Fibroblast of skin of left quadriceps (primary cell): ENCODE measurements around the gene B3GNT3.

Experiments used
- DNase-seq, 2 experiments: peaks; one replicate each; pipeline ENCODE4 v3.0.0-alpha.2; 2013; ENCODE audit warnings: low read depth in 2 of 2

B3GNT3 gene

DNA sequence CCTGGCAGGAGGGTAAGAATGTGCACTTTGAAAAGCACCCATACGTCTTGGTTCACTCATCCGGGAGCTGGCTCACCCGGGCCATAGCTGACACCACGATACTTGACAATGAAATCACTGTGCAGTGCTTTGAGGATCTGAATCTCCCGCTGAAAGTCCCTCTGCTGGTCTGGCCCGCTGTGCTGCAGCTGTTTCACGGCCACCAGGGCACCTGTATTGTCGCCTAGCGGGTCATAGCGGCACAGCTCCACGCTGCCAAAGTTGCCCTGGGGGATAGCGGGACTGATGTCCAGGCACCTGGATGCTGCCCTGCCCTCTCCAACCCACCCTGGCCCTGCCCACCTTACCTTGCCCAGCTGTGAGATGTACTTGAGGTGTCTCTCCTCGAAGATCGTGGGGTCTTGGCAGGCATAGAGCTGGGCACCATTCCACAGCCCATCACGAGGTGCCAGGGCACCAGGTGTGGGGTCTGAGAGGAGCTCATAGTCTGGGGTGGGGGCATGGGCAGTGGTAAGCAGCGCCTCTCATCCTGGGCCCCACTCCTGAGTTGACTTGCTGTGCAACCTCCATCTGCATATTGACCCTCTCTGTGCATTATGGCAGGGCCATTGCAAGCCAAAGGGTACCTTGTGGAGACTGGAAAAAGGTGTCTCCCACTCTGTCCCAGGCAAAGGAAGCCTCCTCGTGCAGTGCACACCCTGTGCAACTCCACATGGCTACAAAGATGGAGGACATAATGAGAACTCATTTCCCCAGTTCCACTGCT lies 37.7 kb downstream of the B3GNT3 start:
- DNase-seq, result no peak

DNA sequence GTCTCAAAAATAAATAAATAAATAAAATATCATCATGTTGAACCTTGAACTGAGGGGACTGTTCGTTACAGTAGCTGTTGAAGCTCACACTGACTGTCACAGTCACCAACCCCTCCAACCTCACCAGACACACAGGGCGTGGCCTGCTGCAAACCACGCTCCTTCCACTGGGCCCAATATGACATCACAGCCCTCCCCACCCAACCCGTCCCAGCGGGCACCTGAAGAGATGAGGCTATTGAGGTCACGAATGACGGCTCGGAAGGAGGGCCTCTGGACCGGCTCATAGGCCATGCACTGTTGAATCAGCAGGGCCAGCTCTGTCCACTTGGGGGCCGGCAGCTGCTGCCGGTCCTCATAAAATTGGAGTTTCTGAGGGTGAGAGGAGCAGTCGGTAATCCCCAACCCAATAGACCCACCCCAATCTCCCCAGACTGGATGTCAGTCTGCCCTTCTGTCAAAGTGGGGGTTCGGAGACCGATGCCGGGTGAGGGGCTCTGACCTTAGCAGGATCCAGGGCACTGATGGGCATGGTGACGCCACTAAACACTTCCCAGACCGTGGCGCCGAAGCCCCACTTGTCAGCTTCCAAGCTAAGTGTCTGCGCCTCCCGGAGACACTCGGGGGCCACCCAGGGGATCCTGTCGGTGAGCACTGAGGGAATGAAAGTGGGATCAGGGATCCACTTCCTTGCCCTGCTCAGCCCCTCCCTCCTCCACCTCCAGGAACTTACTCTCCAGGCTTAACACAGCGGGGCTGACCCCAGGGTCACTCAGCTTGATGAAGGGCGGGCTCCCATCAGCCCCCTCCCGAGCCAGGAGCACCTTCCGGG lies 39.6 kb downstream of the B3GNT3 start:
- DNase-seq, result no peak

DNA sequence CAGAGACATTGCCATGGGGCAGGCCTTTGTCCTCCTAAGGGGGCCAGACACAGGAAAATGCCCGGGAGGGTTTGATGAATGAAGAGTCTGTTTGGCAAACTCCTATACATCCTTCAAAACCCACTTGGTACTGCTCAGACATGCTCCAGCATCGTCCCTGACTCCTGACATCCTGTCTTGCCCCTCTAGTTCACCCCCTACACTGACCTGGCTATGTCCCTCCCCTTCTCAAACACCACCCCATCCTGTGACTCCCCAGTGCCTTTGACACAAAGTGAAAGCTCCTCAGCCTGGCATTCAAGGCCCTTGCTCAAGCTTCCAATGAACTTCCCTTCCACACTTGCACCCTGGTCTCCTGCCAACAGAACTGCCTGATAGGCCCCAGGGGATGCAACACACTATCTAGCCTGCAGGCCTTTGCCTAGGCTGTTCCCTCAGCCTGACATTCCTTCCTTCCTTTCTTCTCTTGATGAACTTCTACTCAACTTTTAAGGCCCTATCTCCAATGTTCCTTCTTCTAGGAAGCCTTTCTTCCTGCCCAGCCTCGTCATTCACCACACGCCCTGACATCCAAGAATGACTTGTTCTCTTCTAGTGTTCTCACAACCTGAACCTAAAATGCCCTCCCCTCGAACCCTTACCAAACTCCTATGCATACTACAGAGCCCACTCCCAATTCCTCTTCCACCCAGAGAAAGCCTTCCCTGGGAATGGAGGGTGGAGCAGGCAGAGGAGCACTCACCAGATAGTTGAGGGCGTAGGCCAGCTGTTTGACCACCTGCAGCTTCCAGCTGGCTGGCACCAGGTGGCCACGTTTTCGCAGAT lies 40.5 kb downstream of the B3GNT3 start:
- DNase-seq, result no peak

DNA sequence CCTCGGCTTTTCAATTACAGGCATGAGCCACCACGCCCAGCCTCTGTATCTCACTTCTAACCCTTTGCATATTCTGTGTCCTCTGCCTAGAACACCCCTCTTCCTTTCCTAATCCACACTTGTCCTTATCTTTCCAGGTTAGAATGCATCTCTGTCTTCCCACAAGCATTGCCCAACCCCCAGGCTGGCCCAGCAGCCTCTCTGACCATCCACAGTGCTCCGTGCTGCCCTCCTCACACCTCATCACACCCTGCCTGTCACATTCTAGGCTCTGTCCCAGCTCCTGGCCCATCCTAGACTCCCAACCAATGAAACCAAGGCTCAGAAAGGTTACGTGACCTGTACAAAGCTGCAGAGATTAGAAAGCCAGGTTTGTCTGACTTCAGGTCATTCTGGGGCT lies 41.6 kb downstream of the B3GNT3 start:
- no peak for DNase-seq

DNA sequence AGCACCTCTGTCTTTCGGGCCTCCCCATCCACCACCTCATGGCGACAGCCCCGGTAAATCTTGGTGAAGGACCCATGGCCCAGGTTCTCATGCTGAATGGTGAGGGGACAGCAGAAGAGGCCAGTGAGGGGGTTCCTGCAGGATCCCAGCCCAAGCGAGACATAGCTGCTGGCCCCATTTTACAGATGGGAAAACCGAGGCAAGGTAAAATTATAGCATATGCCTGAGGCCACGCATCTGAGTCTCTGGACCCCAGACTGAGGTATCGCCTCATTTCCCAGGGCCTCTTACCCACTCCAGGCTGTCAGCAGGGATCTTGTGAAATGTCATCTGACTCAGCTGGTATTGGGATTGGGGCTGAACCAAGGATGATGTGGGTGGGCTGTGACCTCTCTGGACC lies 43.0 kb downstream of the B3GNT3 start:
- DNase-seq, result no peak

DNA sequence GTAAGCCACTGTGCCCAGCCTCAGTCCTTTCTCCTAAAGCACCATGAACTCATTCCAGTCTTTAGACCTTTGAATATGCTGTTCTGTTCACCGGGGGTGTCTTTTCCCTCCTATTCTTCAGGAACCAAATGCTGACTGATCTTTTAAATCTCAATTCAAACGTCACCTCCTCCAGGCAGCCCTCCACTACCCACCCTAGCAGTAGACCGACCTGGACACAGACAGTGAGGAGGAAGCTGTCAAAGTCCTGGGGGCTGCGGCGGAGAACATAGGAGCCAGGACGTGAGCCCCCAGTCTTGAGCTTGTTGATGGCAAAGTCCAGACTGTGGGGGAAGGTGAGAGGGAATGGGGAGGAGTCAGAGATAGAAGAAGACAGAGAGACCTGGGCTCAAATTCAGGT lies 45.1 kb downstream of the B3GNT3 start:
- no peak for DNase-seq

DNA sequence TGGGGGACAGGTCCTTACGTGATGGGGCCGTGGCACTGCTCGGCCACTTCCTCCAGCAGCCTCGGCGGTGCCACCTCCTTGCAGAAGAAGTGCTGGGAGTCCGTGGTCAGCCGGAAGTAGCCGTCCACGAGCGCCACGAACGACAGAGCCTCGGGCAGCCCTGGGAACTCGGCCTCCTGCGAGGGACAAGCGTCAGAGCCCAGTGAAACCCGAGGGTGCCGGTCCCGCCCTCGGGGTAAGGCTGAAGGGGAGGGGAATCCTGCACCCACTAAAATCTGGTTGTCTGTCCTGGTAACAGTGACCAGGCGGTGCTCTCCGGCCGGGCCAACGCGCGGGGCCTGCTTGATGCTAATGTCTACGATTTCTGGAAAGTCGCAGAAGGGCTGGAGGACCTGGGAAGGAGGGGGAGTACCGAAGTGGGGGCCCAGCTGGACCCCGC lies 46.5 kb downstream of the B3GNT3 start:
- DNase-seq, result no peak

DNA sequence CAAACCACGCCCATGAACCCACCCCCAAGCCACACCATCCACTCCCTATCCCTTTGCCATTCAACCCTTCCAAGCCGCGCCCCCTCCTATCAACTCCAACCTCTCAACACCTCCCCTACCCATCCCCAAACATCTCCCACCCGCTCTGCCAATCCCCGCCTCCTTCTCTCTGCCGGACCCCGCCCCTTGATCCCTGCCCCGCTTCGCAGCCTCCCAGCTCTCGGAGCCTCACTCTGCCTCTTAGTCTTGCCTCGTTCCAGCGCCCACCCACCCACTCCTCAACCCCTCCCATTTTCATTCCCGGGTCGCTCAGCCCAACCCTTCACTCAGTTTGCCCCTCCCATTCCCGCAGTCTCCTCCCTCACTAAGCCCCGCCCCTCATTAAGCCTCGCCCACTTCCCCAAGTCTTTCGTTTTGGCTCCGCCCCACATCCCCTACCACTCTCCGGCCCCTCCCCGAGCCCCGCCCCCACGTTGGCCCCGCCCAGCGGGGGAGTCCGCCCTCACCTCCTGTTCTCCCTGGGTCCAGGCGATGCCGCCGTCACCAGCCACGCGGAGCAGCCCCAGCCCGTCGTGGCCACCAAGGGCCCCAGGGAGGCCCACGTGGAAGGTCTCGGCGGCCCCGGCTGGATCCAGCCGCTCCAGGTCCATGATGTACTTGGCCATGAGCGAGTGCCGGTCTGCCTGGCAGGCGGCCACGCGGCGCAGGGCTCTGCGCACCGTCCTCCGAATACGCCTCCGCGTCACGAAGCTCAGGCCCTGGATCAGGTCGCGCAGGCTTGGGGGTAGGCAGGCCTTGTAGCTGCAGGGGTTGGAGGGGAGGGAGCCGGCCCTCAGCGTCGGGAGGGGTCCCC lies 47.1 kb downstream of the B3GNT3 start:
- peak; percentile 67 to 68 for DNase-seq

DNA sequence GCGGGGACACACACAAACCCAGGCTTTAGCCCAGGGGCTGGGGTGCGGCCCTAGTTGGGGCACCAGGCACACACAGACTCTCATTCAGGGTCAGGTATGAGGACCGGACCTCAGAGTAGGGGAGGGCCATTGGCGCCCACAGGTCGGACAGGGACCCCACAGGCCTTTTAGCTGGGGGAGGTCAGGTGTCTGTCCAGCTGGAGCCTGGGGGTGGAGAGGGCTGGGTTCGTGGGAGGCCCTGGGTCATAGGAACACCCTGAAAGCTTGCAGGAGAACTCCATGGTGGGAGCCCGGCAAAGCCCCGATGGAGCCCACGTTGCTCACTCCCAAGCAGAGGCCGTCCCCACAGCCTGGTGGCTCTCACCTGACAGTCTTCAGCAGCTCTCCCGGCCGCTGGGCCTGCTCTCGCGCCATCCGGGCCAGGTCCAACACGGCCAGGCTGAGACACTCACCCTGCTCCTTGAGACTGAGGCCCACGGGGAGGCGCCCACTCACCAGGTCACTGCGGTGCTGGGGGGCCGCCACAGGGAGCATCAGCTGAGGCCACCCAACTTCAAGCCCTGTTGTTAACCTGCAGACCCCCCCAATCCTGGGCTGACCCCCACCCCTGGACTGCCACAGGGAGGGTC lies 47.8 kb downstream of the B3GNT3 start:
- DNase-seq, result no peak

DNA sequence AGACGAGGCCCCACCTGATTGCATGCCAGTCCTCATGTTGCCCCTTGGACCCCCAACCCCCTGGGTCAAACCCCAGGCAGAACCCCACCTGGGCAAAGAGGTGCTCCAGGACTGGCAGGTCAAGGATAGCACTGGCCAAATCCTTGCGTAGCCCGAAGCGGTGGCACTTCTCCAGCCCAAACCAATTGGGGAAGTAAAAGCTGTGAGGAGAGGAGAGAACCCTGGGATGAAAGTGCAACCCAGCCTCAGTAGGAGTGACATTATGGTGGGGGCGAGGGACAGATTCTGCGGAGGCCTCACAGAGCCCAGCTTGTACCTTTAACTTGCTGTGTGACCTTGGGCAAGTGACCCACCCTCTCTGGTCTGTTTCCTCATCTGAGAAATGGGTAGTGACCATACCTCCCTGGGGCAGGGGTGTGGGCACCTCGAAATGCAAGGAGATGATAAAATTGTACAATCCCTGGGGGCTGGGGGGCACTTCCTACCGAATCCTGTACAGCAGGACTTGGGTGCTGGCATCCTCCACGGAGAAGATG lies 48.4 kb downstream of the B3GNT3 start:
- no peak for DNase-seq

DNA sequence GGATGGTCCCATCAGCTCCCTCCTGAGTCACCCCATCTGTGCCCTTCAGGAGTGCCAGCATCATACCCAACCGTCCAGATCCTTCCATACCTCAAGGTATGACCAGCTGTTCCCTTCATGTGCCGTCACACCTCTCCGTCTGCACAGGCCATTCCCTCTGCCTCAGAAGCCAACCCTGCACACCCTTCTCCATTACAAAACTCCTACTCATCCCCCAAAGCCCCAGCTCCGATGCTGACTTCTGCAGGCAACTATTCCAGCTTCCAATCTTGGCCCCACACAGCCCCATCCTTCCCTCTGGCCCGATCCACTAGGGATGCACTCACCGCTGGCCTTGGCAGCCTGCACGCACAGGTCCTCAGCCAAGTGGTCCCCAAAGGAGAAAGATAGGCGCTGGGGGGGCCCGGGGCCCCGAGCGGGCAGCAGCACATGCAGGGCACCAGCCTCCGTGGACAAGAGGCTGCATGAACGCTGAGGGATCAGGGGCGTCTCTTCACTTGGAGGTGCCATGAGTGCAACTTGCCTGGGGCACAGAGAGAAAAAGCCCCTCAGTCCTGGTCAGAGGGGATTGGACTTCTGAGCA lies 49.1 kb downstream of the B3GNT3 start:
- DNase-seq, result no peak

DNA sequence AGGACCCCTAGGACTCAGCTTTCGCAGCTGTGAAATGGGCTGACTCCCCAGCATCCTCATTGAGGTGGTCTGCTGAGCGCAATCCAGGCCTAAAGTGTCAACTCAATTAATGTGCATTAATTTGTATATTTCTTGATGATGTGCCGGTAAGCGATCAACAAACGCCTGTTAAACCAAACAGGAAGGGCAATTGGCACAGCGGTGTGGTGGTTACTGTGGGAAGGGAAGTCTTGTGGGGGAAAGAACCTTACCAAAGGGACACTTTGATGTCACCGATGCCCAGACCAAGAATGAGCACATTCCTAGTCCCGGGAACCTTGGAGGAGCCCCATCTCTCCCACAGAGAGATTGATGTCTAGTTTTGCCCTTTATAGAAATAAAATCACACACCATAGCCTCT lies 51.2 kb downstream of the B3GNT3 start:
- DNase-seq, result no peak

DNA sequence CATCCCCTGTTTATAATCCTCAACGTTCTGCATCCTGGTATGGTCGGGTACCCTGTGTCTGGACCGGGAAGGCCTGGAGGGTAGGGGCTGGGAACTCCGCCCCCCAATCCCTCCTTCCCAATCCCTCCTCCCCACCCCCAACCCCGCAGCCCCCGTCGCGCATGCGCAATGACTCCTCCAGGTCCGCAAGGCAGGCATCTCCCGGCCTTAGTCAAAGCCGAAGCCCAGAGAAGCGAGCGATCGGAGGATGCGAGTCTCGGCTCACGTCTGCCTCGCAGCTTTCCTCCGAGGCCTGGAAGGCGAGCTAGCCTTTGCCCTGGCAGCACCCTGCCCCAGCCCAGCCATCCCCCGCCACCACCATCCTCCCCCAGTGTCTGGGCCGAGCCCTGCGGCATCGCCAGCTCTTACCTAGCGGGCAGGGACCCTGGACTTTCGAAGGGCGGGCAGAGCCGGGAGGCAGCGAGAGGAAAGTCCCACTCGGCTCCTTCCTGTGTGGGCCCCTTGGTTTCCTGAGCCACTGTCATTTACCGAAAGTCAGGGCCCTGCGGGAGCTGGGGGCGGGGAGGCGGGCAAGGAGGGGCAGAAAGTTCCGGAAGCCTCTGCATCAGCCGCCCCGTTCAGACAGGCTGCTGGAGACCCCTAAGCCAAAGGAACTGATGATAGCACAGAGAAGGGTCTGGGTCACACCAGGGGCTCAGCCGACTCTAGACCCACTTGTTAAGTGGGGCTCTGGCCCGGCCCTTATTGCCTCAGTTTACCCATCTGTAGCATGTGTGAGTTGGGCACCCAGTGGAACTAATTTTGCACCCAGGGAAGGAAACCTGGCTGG lies 52.8 kb downstream of the B3GNT3 start, which contains the start of gene JAK3:
Gene JAK3, minus strand, starts transcription at position 445 of the 829 bp plus-strand sequence. CDS start 3,565 bp downstream, outside the sequence.
- peak; percentile 64 to 67 for DNase-seq

DNA sequence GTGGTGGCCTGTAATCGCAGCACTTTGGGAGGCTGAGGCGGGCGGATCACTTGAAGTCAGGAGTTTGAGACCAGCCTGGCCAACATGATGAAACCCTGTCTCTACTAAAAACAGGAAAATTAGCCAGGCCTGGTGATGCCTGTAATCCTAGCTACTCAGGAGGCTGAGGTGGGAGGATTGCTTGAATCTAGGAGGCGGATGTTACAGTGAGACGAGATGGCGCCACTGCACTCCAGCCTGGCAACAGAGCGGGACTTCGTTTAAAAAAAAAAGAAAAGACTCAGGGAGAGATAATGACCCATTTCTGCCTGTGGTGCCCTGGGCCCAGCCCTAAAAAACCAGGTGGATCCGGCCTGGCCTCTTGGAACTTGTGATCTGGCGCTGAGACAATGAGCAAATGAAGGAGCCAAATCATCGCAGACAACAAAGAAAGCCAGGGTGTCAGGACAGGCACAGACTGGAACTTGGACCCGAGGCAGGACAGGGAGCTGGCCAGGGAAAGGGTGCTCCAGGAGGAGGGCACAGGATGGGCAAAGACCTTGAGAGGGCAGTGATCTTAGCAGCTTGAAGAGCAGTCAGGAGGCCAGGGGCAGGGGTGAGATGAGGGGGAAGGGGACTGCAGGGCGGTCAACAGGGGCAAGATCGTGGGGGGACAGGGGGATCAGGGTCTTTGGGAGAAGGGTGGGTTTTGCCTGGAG lies 53.8 kb downstream of the B3GNT3 start:
- no peak for DNase-seq

DNA sequence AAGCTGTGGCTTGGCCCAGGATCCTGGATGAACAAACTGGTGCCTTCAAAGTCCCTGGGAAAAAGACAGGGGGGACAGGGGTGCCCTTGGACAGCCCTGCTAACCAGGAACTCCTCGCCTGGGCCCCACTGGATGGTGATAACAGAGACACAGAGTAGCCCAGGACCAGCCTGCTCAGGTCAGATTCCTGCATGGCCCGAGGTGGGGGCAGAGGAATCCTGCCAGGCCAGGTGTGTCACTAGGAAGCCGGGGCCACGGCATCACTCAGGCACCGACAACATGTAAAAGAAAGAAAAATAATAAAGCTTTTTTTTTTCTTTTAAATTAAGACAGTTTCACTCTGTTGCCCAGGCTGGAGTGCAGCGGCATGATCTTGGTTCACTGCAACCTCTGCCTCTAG lies 59.1 kb downstream of the B3GNT3 start:
- DNase-seq, result no peak

DNA sequence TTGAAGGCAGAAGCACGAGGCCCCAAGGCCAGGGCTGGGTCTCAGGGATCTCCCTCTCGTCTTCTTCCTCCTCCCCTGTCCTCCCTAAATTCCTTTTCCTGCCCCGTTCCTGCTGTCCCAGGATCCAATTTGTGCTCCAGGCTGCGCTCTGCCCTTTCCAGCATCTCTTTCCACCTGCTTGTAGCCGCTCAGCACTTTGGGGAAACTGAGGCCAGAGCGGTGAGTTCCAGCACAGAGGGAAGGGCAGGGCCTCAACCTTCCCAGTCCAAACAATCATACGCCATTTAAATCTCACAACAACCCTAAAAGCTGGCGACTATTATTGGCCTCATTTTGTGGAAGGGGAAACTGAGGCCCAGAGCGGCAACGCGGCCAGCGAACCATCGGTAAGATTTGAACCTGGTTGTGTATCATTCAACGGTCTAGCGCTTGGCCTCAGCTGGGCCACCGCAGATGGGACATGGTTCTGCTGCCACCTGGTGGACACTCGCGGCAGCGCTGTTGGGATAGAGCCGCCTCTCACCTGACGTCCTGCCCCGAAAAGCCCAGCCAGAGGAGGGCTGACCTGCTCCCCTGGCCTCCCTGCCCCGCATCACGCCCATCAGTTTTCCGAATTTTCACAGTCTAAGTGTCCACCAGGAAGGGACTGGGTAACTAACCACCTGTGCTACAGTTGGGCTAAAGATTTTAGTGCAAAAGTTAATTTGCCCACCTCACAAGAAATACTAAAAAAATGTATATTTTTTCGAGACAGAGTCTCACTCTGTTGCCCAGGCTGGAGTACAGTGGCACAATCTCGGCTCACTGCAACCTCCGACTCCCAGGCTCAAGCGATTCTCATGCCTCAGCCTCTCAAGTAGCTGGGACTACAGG lies 60.6 kb downstream of the B3GNT3 start:
- peak in 1 of 2 experiments; percentile 27 for DNase-seq

DNA sequence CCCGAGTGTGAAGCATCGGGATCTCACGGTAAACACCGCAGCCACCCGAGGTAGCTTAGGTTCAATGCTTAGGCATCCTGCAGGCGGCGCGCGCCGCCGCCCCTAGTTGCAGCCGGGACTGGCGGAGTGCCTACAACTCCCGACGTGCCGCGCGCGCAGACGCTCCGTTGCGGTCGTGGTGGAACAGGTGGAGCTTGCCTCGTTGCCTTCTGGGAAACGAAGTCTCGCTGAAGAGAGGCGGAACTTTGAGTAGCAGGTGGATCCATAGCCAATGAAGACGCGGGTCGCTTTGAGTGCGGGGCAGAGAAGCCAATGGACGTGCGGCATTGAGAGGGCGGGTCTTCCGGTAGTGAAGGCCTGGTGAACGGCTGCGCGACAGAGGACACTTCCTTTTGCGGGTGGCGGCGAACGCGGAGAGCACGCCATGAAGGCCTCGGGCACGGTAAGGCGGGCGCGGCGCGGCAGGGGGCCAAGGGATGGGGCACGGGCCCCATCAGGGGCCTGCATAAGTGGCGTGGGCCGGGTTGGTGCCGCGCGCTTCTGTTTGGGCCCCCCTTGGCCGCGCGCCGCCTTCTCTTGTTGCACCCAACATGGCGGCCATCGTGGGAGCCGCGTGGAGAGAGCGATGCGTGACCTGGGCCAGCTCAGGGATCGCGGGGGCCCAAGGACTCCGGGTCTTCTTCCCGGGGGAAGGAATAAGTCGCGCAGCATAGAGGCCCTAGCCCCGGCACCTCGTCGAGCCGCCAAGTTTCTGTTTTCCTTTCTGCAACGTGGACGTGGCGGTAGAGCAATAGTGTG lies 64.8 kb downstream of the B3GNT3 start, which contains the start of gene RPL18A:
Gene RPL18A, plus strand, starts transcription at position 378 of the 798 bp plus-strand sequence. Its CDS starts 47 bp downstream, at position 425.
- DNase-seq, result peak; percentile 99 to 100
